Stimulated activated CD4-positive, alpha-beta T cell treated with anti-CD3 and anti-CD28 coated beads, TNF-alpha, amount 100 ng/mL, for 24 hours (primary cell): ENCODE results near the gene LRP2.
A peak's percentile ranks its signal among the peaks of the same experiment; 100 is the strongest.
"Not testable (repeated sequence)": the region's sequence is repeated elsewhere in the genome, so short reads cannot be mapped to it uniquely, and the experiment has no call there.

ENCODE experiments used
- DNase-seq, 3 experiments: peaks; one replicate each; pipeline ENCODE4 v3.0.0-alpha.2; 2020; ENCODE audit warnings: low read depth in 3 of 3

Gene LRP2

GRCh38 chr2:169362118-169362893 is at the start of gene LRP2:
Gene LRP2 (minus strand): TSS chr2:169362534. CDS start chr2:169362399, 135 bp downstream.
- DNase-seq = peak in 1 of 3 experiments; percentile 15

- no peak for DNase-seq
Observed at GRCh38 chr2:169406891-169407290, 44.6 kb upstream of the LRP2 start.

GRCh38 chr2:169399491-169399890 is 37.2 kb upstream of the LRP2 start:
- not testable (repeated sequence) for DNase-seq

GRCh38 chr2:169397697-169398096 is 35.4 kb upstream of the LRP2 start:
- no peak for DNase-seq

- DNase-seq = no peak
Observed at GRCh38 chr2:169395821-169396374, 33.6 kb upstream of the LRP2 start.

GRCh38 chr2:169393068-169393590 is 30.8 kb upstream of the LRP2 start:
- no peak for DNase-seq

GRCh38 chr2:169391236-169391635 is 28.9 kb upstream of the LRP2 start:
- DNase-seq = no peak

GRCh38 chr2:169388161-169388560 is 25.8 kb upstream of the LRP2 start:
- no peak for DNase-seq

- no peak for DNase-seq
Observed at GRCh38 chr2:169386722-169387121, 24.4 kb upstream of the LRP2 start.

GRCh38 chr2:169384816-169385215 is 22.5 kb upstream of the LRP2 start:
- no peak for DNase-seq

- no peak for DNase-seq
Observed at GRCh38 chr2:169372561-169372960, 10.2 kb upstream of the LRP2 start.

- DNase-seq = no peak
Observed at GRCh38 chr2:169366066-169366465, 3.7 kb upstream of the LRP2 start.

- no peak for DNase-seq
Observed at GRCh38 chr2:169365029-169365480, 2.7 kb upstream of the LRP2 start.

- DNase-seq = peak in 2 of 3 experiments; percentile 17 to 51
Observed at GRCh38 chr2:169363560-169364150, 1.3 kb upstream of the LRP2 start.

- DNase-seq = no peak
Observed at GRCh38 chr2:169362894-169363559, 693 bp upstream of the LRP2 start.

- peak in 1 of 3 experiments; percentile 15 for DNase-seq
Observed at GRCh38 chr2:169361706-169362117, 622 bp downstream of the LRP2 start.

- DNase-seq = no peak
Observed at GRCh38 chr2:169360984-169361705, 1.2 kb downstream of the LRP2 start.

- DNase-seq = no peak
Observed at GRCh38 chr2:169358016-169358415, 4.3 kb downstream of the LRP2 start.

GRCh38 chr2:169354244-169354643 is 8.1 kb downstream of the LRP2 start:
- no peak for DNase-seq

- no peak for DNase-seq
Observed at GRCh38 chr2:169351725-169352124, 10.6 kb downstream of the LRP2 start.

GRCh38 chr2:169349535-169349934 is 12.8 kb downstream of the LRP2 start:
- DNase-seq = no peak
